WTC11 (cell line): ENCODE data around the gene UTP20. TPM values are rescaled to one million over a fixed set of nuclear protein-coding genes. Genes with fewer than 3 reads are reported as not detected.

Source experiments
- ATAC-seq: fragments of 200-7000 bp; cut with Tn5 transposase; 2 replicates; pipeline ENCODE4 v1.10.0; 2021; ENCODE audit warnings: mild to moderate bottlenecking, moderate library complexity
- CTCF ChIA-PET: fragments of 300-600 bp; sonication (Branson Sonifier 250); formaldehyde crosslinking; loops from one replicate; lab custom pipeline; 2021; ENCODE audit warnings: antibody characterized with exemption; lab: Charles Lee
- POLR2A ChIA-PET: fragments of 350-600 bp; sonication (Branson Sonifier 250); formaldehyde crosslinking; loops from one replicate; lab custom pipeline; 2021; ENCODE audit warnings: antibody characterized with exemption; lab: Charles Lee
- DNase-seq: peaks from one replicate; pipeline ENCODE4 v3.0.0; 2021; ENCODE audit warnings: low spot score
- H3K27ac Mint-ChIP-seq: 2 replicates; pipeline ENCODE4 v1.8.0; 2021; ENCODE audit warnings: mixed read lengths
- H3K27me3 Mint-ChIP-seq: 2 replicates; pipeline ENCODE4 v1.8.0; 2021; ENCODE audit warnings: low read depth, mild to moderate bottlenecking, moderate library complexity, mixed read lengths
- H3K36me3 Mint-ChIP-seq: 2 replicates; pipeline ENCODE4 v1.8.0; 2021; ENCODE audit warnings: mixed read lengths
- H3K4me1 Mint-ChIP-seq: 2 replicates; pipeline ENCODE4 v1.8.0; 2022; ENCODE audit warnings: mixed read lengths
- H3K4me3 Mint-ChIP-seq: 2 replicates; pipeline ENCODE4 v1.8.0; 2021; ENCODE audit warnings: mild to moderate bottlenecking, moderate library complexity, mixed read lengths
- H3K9me3 Mint-ChIP-seq: 2 replicates; pipeline ENCODE4 v1.8.0; 2021; ENCODE audit warnings: mixed read lengths
- AFF4 ChIP-seq: sonication (generic); formaldehyde crosslinking; IDR thresholded peaks from 2 replicates; pipeline ENCODE4 v1.8.1; 2023; ENCODE audit warnings: mild to moderate bottlenecking, missing genetic modification reagents, borderline replicate concordance
- AR ChIP-seq: fragments of 250-450 bp; sonication (Bioruptor Pico); IDR thresholded peaks from 2 replicates; pipeline ENCODE4 v1.9.0; 2021; ENCODE audit warnings: mild to moderate bottlenecking
- ATF1 ChIP-seq: sonication (generic); formaldehyde crosslinking; IDR thresholded peaks from 2 replicates; pipeline ENCODE4 v1.8.1; 2023; ENCODE audit warnings: mild to moderate bottlenecking, moderate library complexity, missing genetic modification reagents
- CREM ChIP-seq: sonication (generic); formaldehyde crosslinking; IDR thresholded peaks from 2 replicates; pipeline ENCODE4 v1.8.1; 2022; ENCODE audit warnings: mild to moderate bottlenecking, missing genetic modification reagents, moderate library complexity
- EMX1 ChIP-seq: fragments of 250-450 bp; sonication (Bioruptor Pico); IDR thresholded peaks from 2 replicates; pipeline ENCODE4 v1.8.0; 2021; ENCODE audit warnings: mild to moderate bottlenecking
- FOXJ3 ChIP-seq: sonication (generic); formaldehyde crosslinking; IDR thresholded peaks from 2 replicates; pipeline ENCODE4 v1.9.0; 2021; ENCODE audit warnings: missing genetic modification reagents, mild to moderate bottlenecking, borderline replicate concordance
- FOXP1 ChIP-seq: sonication (generic); formaldehyde crosslinking; IDR thresholded peaks from 2 replicates; pipeline ENCODE4 v1.8.0; 2022; ENCODE audit warnings: missing genetic modification reagents, mild to moderate bottlenecking, moderate library complexity, borderline replicate concordance
- GABPB1 ChIP-seq: sonication (generic); formaldehyde crosslinking; IDR thresholded peaks from 2 replicates; pipeline ENCODE4 v1.8.1; 2023; ENCODE audit warnings: mild to moderate bottlenecking, missing genetic modification reagents
- KAT7 ChIP-seq: sonication (generic); formaldehyde crosslinking; IDR thresholded peaks from 2 replicates; pipeline ENCODE4 v1.8.1; 2023; ENCODE audit warnings: missing genetic modification reagents, mild to moderate bottlenecking, borderline replicate concordance
- NFE2L1 ChIP-seq: sonication (generic); formaldehyde crosslinking; IDR thresholded peaks from 2 replicates; pipeline ENCODE4 v1.8.1; 2023; ENCODE audit warnings: missing genetic modification reagents
- NFYB ChIP-seq: sonication (generic); formaldehyde crosslinking; conservative IDR thresholded peaks from 2 replicates; pipeline ENCODE4 v1.8.0; 2022; ENCODE audit warnings: low read depth, missing genetic modification reagents
- NR1H2 ChIP-seq: sonication (generic); formaldehyde crosslinking; IDR thresholded peaks from 2 replicates; pipeline ENCODE4 v1.9.0; 2021; ENCODE audit warnings: mild to moderate bottlenecking, moderate library complexity, missing genetic modification reagents
- NR3C1 ChIP-seq: sonication (generic); formaldehyde crosslinking; conservative IDR thresholded peaks from 2 replicates; pipeline ENCODE4 v1.8.1; 2023; ENCODE audit warnings: low read depth, mild to moderate bottlenecking, missing genetic modification reagents
- RELA ChIP-seq: sonication (generic); formaldehyde crosslinking; IDR thresholded peaks from 2 replicates; pipeline ENCODE4 v1.8.1; 2022; ENCODE audit warnings: missing genetic modification reagents, mild to moderate bottlenecking, borderline replicate concordance
- RORB ChIP-seq: fragments of 250-450 bp; sonication (Bioruptor Pico); IDR thresholded peaks from 2 replicates; pipeline ENCODE4 v1.9.0; 2021; ENCODE audit warnings: mild to moderate bottlenecking
- SP1 ChIP-seq: sonication (generic); formaldehyde crosslinking; conservative IDR thresholded peaks from 2 replicates; pipeline ENCODE4 v1.8.1; 2022; ENCODE audit warnings: missing genetic modification reagents
- TCF7 ChIP-seq: sonication (generic); formaldehyde crosslinking; IDR thresholded peaks from 2 replicates; pipeline ENCODE4 v1.8.0; 2022; ENCODE audit warnings: mild to moderate bottlenecking, low read depth, missing genetic modification reagents, moderate library complexity
- TP53 ChIP-seq: sonication (generic); formaldehyde crosslinking; IDR thresholded peaks from 2 replicates; pipeline ENCODE4 v1.8.1; 2023; ENCODE audit warnings: mild to moderate bottlenecking, missing genetic modification reagents
- USF1 ChIP-seq: sonication (generic); formaldehyde crosslinking; IDR thresholded peaks from 2 replicates; pipeline ENCODE4 v1.8.0; 2022; ENCODE audit warnings: mild to moderate bottlenecking, missing genetic modification reagents
- ZNF121 ChIP-seq: sonication (generic); formaldehyde crosslinking; IDR thresholded peaks from 2 replicates; pipeline ENCODE4 v1.8.0; 2023; ENCODE audit warnings: missing genetic modification reagents
- ZNF416 ChIP-seq: fragments of 250-450 bp; sonication (Bioruptor Pico); IDR thresholded peaks from 2 replicates; pipeline ENCODE4 v1.9.0; 2021; ENCODE audit warnings: mild to moderate bottlenecking, inconsistent platforms
- ZSCAN18 ChIP-seq: fragments of 250-450 bp; sonication (Bioruptor Pico); IDR thresholded peaks from 2 replicates; pipeline ENCODE4 v2.1.2; 2022; ENCODE audit warnings: mild to moderate bottlenecking, moderate library complexity
- total RNA-seq: library from RNA; stranded (reverse); gene quantifications from 3 replicates; pipeline ENCODE4 v1.2.3, GENCODE V29; 2021
- TF ChIP-seq, protein P1 (sequence below): sonication (generic); formaldehyde crosslinking; IDR thresholded peaks from 2 replicates; pipeline ENCODE4 v1.8.1; 2022; ENCODE audit warnings: missing genetic modification reagents, borderline replicate concordance

The UTP20 gene
- total RNA-seq, 1 experiment from 2014 or later = 34.1 TPM

GRCh38 chr12:101343893-101344292 lies 64.0 kb downstream of the UTP20 start:
- H3K27me3 Mint-ChIP-seq = no peaks in the 10 kb centered on the region
- TF ChIP-seq RORB (CRISPR knock-in tag) = no peak
- no peak for TF ChIP-seq ZSCAN18 (CRISPR knock-in tag)
- TF ChIP-seq EMX1 (CRISPR knock-in tag) = no peak
- TF ChIP-seq TCF7 = no peak
- no peak for TF ChIP-seq GABPB1 (CRISPR knock-in tag)
- no peak for TF ChIP-seq ZNF121 (CRISPR knock-in tag)
- H3K4me3 Mint-ChIP-seq = no peak overlapping the region
- POLR2A ChIA-PET = no interaction called here
- H3K27ac Mint-ChIP-seq = no peak overlapping the region
- no peaks in the 10 kb centered on the region for H3K4me1 Mint-ChIP-seq
- CTCF ChIA-PET = no interaction called here
- ATAC-seq (no peak), DNase-seq (no peak)
- H3K9me3 Mint-ChIP-seq = no peaks in the 10 kb centered on the region
- H3K36me3 Mint-ChIP-seq = peaks cover 47% of the 10 kb centered on the region

GRCh38 chr12:101351682-101352081 lies 71.8 kb downstream of the UTP20 start:
- Mint-ChIP-seq H3K4me3 (no peak overlapping the region), H3K9me3 (no peaks in the 10 kb centered on the region), H3K27me3 (no peaks in the 10 kb centered on the region), H3K36me3 (peaks cover 61% of the 10 kb centered on the region), H3K4me1 (no peaks in the 10 kb centered on the region)
- DNase-seq = no peak
- ATAC-seq = no peak
- no peak for TF ChIP-seq ZSCAN18 (CRISPR knock-in tag)
- TF ChIP-seq USF1 (CRISPR knock-in tag) = no peak
- TF ChIP-seq NFE2L1 (CRISPR knock-in tag) = no peak
- no peak for TF ChIP-seq AR (CRISPR knock-in tag)
- TF ChIP-seq NFYB = no peak
- TF ChIP-seq, all 79 proteins: peak for 0
- ChIA-PET POLR2A (no interaction called here), CTCF (no interaction called here)
- H3K27ac Mint-ChIP-seq = no peak overlapping the region

- POLR2A ChIA-PET = no interaction called here
- H3K4me1 Mint-ChIP-seq = no peaks in the 10 kb centered on the region
- H3K36me3 Mint-ChIP-seq = peaks cover 57% of the 10 kb centered on the region
- H3K4me3 Mint-ChIP-seq = no peak overlapping the region
- no peaks in the 10 kb centered on the region for H3K27me3 Mint-ChIP-seq
- H3K9me3 Mint-ChIP-seq = no peaks in the 10 kb centered on the region
- H3K27ac Mint-ChIP-seq = no peak overlapping the region
- CTCF ChIA-PET = no interaction called here
- DNase-seq = no peak
- no peak for ATAC-seq
- no peak for TF ChIP-seq ZNF416 (CRISPR knock-in tag)
- no peak for TF ChIP-seq SP1
- TF ChIP-seq ATF1 = no peak
- TF ChIP-seq FOXJ3 = no peak
- no peak for TF ChIP-seq AFF4
- TF ChIP-seq NR1H2 (CRISPR knock-in tag) = no peak
- TF ChIP-seq NR3C1 (CRISPR knock-in tag) = no peak
- no peak for TF ChIP-seq RELA (CRISPR knock-in tag)
- TF ChIP-seq, protein P1, sequence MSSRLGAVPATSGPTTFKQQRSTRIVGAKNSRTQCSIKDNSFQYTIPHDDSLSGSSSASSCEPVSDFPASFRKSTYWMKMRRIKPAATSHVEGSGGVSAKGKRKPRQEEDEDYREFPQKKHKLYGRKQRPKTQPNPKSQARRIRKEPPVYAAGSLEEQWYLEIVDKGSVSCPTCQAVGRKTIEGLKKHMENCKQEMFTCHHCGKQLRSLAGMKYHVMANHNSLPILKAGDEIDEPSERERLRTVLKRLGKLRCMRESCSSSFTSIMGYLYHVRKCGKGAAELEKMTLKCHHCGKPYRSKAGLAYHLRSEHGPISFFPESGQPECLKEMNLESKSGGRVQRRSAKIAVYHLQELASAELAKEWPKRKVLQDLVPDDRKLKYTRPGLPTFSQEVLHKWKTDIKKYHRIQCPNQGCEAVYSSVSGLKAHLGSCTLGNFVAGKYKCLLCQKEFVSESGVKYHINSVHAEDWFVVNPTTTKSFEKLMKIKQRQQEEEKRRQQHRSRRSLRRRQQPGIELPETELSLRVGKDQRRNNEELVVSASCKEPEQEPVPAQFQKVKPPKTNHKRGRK (CRISPR knock-in tag) = no peak
- TF ChIP-seq KAT7 (CRISPR knock-in tag) = no peak
- no peak for TF ChIP-seq CREM (CRISPR knock-in tag)
- TF ChIP-seq TP53 (CRISPR knock-in tag) = no peak
- TF ChIP-seq FOXP1 (CRISPR knock-in tag) = no peak
Observed at GRCh38 chr12:101356794-101357193, 76.9 kb downstream of the UTP20 start.
